ENCODE measurements around the gene MX2. TPM values are rescaled to one million over a fixed set of nuclear protein-coding genes. Genes with fewer than 3 reads are reported as not detected.

Gene MX2
- polyA plus RNA-seq, 4 donors = 0.98 to 2.6 (median 1.7) TPM

DNA sequence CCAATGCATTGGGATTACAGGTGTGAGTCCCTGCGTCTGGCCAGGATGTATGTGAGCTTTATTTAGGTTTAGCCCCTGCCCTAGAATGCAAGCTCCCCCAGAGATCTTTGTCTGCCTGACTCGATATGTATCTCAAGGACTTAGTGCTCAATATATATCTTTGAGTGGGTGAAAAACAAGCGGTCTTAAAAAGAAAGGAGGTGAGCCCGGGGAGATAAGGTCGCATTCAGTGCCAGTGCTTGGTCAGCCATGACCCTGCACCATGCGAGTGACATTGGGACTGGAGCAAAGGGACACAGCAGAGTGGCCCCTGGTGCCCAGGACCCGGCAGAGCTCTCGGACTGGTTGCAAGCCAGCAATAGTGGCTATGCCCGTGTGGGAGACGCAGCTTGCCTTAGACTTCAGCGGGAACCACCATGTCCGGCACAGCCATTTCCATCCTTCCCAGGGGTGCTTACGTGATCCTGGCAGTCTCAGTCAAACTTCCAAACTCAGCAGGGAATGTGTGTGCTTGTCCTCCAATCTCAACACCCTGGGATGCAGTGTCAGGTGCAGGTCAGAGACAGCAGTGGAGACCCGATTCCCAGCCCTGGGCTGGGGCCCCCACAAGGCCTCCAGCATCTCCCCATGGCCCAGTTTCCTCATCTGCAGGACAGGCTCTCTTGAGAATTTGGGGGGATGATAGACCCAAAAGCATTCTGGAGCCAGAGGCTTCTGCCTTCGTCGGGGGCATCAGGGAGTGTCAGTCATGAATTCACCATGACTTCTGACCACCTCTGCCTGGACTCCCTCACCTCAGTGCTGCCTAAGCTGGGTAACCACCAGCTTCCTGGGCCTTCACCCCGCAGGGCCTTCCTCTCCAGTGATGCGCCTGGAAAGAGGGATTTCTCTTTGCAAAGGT, 1.8 kb downstream of the MX2 start:
- no peak for DNase-seq (ENCODE audit: low read depth in 4 of 4, low spot score in 3 of 4)

DNA sequence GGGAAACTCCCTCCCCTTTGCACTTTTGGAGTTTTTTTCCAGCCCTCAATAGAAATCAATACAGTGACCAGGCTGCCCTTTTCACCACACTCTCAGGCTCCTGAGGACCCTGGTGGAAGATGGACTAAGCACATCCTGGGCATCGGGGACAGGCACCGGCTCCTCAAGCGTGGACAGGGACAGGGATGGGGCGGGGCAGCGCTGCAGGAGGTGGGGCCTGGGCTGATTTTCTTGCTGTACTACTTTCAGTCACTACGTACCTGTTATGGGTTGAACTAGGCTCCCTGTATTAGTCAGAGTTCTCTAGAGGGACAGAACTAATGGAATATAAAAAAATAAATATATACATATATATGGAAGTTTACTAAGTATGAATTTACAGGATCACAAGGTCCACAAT, 2.5 kb downstream of the MX2 start:
- DNase-seq (ENCODE audit: low read depth in 4 of 4, low spot score in 3 of 4) = no peak

DNA sequence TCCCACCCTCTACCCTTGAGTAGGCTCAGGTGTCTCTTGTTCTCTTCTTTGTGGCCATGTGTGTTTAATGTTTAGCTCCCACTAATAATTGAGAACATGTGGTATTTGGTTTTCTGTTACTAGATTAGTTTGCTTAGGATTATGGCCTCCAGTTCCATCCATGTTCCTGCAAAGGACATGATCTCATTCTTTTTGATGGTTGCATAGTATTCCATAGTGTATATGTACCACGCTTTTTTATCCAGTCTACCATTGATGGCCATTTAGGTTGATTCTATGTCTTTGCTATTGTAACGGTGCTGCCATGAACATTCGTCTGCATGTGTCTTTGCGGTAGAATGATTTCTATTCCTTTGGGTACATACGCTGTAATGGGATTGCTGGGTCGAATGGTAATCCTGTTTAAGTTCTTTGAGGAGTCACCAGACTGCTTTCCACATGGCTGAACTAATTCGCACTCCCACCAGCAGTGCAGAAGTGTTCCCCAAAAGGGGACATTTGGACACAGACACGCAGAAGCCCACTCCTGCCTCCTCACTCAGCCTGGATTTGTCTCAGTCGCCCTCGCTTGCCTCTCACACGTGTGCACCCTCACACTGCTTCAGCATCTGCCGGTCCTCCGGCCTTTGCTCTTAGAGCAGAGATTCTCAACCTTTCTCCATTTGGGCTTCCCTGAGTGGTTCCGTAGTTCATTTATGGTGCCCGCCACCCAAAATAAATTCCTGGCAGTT, 3.7 kb downstream of the MX2 start:
- DNase-seq (ENCODE audit: low read depth in 4 of 4, low spot score in 3 of 4) = no peak

DNA sequence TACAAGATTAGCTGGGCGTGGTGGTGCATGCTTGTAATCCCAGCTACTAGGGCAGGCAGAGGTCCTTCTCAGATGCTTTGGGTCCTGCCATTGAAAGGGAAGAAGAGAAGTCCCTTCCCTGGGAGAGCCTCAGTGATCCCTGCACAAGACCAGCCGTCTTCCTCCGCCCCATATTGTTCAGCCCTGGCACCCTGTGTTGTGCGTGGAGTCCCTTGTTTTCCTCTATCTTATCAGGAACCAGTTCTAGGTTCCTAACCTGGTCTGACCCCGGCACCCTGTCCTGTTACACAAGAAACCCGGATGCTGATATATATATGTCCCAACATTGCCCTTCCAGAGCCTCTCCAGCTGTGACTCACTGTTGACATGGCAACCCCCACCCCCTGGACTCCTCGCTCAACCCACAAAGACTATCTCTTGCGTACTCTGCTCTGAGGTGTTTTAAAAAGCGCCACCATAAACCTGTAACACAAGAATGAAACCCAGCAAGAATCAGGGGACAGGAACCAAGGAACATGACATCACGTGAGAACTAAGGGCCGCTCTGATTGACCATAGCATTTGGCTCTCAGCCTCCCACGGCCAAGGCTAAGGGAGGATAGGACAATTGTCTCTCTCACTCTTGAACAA, 4.8 kb downstream of the MX2 start:
- DNase-seq (ENCODE audit: low read depth in 4 of 4, low spot score in 3 of 4) = no peak

DNA sequence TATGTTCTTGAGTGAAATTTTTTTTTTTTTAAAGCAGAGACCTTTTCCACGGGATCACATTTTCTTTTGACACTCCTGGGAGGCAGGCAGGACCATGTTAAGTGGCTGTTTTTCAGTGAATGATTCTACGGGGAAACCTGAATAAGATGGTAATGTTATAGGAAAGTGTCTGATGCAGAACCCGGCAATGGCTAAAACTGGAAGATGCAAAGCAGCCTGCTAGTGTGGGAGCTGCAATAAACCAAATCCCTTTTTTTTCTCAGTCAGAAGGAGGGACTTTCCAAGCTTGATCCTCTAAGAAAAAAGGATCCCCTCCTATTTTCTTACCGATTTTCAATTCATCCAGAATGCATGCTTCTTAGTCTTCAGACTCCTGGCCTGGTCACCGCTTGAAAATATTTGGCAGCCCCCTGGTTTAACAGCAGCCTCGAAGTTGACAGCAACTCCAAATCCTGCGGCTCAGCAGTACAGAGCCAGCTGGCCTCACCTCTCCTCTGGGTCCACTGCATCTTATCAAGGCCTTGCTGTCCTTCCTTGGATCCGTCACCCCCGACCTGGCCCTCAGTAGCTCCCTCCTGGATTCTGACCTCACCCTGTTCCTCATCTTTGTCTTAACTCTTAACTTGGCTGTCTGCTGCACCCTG, 5.6 kb downstream of the MX2 start:
- no peak for DNase-seq (ENCODE audit: low read depth in 4 of 4, low spot score in 3 of 4)

DNA sequence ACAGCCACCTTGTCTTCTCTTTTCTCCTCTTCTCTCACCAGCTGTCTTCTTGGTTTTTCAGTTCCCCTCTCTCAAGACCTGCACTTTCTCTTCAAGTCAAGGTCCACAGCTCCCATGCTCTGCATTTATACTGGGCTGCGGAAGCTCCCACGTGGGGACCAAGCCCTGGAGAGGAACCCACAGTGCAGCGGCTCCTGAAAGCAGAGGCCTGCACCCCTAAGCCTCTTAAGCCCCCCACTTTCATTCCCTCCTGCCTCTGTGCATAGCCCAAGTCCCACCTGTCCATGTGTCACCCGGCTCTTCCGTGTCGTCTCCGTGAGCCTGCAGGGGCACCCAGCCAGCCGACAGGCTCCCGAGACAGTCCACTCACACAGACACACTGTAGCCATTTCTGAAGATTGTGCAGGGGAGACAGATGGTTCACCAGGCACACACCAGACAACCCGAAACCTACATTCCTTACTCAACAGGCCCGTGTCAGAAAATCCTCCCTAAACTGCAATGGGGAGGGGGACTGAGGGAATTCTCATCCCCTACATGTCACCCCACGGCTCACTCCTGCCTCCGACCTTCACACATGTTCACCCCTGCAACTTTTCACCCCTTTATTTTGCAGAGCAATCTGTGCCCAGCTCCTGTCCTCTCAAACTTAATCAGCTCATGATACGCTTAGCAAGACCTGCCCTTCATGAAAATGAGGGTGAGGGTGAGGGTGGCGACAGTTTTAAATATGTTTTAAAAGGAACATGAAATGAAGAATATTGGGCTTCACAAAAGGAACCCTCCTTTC, 6.3 kb downstream of the MX2 start:
- DNase-seq (ENCODE audit: low read depth in 4 of 4, low spot score in 3 of 4) = no peak

DNA sequence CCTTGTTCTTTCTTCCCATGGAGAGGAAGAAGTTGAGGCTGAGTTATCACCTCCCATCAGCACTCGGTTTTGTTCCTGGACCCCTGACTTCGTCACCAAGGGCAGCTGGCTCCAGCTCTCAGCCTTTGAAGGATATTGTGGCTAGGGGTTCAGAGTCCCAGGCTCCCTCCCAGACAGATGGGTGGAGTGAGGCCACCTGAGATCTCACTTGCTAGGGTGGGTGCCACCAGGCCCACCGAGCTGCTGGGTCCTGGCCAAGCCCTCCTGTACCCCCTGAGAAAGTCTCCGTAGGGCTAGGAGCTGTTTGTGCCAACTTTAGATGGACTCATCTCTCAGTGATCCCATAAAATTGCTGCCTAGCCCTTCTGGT, 6.9 kb downstream of the MX2 start:
- DNase-seq (ENCODE audit: low read depth in 4 of 4, low spot score in 3 of 4) = no peak

DNA sequence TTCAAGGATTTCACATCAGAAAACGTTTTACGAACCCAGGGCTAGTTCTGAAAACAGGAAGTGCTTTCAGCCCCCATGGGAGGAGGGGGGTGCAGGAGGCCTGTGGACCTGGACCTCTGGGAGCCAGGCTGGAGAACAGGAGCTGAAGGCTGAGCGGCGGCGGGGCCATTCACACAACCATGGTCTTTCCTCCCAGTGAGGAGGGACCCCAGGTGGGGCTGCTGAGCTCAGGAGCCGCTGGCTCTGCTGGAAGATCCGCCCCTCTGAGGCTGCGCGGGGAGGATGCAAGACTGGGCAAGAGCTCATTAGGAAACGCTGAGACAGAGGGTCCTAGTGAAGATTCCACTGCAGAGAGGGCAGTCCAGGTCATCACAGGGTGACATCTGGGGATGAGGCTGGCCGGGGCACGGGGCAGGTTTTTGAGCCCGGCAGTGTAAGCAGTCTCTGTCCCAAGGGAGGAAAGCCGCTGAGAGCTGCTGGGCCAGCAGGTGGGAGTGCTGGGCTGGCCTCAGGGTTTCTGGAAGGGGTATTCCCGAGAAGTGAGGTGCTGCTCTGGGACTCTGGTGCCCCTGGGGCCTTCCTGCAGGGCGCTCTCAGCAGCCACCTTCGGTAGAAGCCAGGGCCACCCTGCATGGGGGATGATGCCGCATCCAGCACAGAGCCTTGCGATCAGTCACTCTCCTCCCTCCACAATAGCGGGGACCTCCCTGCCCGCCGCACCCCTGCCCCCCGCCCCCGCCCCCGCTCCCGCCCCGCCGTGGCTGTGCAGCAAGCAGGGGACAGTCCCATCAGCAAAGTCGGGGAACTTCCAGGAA, 7.5 kb downstream of the MX2 start:
- peak in 1 of 4 donors; percentile 26 for DNase-seq (ENCODE audit: low read depth in 4 of 4, low spot score in 3 of 4)

DNA sequence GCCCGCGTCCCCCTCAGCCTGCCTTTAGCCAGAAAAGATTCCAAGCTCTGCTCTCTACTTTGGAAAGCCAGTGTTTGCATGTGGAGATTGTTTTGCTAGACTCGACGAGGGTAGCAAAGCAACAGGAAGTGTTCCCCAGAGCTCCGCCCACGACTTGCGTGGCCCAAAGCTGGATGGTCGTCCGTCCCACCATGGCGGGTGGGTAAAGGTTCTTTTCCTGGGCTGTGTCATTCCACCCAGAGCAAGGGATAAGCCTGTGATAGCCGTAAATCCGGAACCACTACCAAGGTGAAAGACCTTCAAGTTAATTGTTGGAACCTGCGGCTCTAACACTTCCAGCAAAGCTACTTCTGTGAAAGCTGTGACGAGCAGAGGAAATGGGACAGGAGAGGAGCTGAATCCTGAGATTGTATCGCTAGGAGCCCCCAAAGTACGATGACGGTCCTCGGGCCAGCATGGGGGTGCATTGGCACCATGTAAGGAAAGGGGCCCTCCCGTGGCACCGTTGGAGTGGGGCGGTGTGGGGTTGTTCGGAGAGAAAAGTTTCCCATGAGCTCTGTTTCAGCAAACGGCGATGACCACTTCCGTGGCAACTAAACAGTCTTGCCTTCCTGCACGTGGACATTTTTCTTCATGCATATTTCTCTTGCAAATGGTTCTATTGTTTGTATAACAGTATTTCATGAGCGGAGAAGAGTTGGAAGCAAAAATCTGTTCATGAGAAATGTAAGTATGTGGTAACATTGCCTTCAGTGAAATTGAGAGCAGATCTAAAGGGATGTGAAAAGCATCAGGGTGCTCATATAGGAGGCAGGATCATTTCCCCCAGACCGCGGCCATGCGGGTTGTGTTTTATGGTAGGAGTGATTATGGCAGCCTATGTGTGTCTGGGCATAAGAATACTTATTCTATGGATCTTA, 8.4 kb downstream of the MX2 start:
- DNase-seq (ENCODE audit: low read depth in 4 of 4, low spot score in 3 of 4) = no peak

DNA sequence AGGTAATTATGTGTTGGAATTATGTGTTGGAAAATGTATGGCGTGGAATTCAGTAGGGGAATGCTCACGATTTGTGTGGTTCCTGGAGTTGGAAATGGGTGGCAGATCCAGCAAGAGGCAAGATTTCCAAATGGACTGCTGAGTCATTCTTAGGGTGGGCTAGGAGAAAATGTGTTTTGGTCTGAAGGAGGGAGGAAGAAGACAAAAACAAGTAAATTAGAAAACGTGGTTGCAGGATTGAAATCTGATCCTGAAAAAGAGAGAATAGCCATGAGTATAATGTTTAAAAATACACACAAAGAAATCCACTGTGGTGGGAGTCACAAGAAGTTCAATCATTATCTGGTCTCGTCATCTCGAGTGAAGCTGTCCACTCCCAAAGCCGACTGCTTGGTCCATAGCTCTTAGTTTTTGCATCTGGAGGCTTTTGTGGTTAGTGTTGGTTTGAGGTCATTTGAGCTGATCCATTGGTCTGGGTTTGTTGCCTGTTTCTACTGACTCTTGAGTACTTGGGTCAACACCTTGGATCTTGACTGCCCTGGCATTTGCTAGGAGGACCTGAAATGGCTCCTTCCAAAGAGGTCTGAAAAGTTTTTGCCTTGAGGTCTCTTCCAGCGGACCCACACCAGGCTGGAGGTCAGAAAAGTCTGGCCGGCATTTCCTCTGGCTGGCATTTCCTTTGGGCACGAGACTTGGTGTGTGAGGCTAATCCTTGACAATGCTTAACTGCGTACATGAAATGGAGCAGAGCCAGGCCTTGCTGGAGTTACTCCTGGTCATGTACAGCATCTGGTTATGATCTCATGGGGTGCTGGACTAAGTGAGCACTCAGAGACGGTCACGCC, 9.2 kb downstream of the MX2 start:
- DNase-seq (ENCODE audit: low read depth in 4 of 4, low spot score in 3 of 4) = no peak

DNA sequence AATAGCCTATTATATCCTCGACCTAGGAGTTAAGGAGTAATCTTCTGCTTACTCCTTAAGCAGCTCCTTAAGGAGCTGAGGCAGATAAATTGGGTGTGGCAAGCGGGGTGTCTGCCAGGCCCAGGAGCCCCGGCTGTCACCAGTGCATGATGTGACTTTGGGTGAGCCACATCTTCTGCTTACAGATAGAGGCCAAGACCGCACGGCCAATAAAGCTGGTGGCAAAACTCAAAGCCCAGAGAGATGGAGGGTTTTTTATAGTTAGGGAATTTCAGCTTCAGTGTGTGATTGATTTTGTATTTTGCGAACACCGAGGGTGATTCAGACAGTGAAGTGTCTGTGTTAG, 9.8 kb downstream of the MX2 start:
- DNase-seq (ENCODE audit: low read depth in 4 of 4, low spot score in 3 of 4) = no peak

DNA sequence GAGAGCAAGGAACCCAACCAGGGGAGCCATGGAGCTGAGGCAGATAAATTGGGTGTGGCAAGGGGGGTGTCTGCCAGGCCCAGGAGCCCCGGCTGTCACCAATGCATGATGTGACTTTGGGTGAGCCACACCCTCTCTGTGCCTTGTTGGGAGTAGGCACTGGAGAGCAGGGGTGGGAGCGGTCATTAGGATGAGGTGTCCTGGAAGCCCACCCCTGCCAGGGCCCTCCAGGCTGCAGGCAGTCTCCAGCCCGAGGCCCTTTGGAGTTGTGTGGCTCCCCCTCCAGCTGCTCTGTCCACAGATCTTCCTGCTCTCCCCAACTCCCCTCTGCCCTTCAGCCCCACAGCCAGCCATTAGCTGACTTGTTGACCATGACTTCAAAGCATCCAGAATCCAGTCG, 11.4 kb downstream of the MX2 start:
- no peak for DNase-seq (ENCODE audit: low read depth in 4 of 4, low spot score in 3 of 4)

DNA sequence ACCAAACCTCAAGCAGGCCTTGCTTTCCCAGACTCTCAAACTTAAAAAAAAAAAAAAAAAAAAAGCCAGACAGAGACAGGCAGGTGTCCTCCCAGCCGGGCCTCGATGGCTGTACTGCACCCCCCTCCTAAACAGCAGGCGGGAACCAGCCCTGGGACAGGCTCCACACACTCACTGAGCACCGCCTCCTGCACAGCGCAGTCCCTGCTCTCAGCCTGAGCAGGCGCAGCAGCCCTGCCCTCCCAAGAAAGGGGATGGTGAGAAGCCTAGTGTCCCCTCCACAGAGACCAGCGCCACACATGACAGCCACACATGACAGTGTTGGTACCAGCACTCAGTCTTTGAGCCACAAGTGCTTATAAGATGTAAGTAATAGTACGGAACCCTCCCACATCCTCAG, 11.9 kb downstream of the MX2 start:
- DNase-seq (ENCODE audit: low read depth in 4 of 4, low spot score in 3 of 4) = no peak

DNA sequence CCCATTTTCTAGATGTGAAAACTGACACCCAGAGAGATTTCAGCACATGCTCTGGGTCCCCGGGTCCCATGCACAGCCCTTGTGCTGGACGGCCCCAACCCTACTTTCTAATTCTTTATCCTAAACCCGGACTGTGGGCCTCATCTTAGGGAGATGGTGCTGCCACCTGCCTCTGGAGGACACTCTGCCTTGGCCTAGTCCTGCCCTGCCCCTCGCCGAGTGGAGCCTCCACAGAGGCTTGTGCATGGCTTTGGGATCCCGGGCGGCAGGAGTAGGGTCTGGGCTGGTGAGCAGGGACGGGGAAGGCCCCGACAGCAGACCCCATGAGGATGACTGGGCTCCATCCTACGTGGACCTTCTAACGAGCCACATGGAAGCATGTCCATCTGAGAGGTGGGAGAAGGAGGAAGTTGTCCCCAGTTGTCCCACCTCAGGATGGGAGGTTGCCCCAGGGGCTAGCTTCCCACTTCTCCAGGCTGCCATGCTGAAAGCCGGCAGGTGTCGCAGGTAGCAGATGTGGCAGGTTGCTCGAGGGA, 12.4 kb downstream of the MX2 start:
- no peak for DNase-seq (ENCODE audit: low read depth in 4 of 4, low spot score in 3 of 4)

DNA sequence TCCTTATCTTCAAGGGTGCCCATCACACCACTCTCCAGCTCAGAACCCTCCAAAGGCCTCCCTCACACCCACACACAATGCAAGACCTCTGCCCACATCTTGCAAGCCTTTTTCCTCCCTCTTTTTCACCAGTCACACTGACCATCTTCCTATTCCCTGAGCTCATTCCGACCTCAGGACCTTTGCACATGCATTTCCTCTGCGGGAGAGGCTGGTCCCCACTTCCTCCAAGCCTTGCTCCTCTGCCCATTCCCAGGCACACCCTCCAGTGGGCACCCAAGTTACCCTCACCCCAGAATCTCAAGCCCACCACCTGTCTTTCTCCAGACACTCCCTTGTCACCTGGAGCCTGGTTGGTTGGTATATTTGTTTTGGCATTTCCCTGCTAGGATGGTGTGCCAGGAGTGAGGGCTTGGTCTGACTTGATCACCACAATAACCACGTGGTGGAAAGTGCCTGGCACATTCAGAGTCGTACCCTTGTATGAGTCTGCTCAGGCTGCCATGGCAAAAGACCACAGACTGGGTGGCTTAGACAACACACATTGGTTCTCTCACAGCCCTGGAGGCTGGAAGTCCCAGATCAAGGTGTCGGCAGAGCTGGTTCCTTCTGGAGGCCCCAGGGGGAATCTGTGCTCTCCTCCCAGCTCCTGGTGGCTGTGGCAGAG, 13.2 kb downstream of the MX2 start:
- DNase-seq (ENCODE audit: low read depth in 4 of 4, low spot score in 3 of 4) = no peak

DNA sequence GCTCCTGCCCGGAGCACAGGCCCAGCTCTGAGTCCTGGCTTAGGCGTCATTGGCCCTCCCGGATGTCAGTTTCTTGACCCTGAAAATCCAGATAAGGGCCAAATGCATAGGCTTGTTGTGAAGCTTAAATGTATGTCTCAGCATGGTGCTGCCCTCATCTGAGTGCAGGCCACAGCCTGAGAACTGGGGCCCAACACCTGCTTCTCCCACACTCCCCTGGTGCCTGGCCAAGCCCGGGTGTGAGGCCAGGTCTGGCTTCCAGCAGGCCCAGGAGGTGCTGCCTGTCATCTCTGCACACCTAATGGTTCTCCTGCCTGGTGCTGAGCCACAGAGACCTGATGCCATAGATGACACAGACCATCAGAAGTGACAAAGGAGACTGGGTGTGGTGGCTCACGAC, 14.0 kb downstream of the MX2 start:
- DNase-seq (ENCODE audit: low read depth in 4 of 4, low spot score in 3 of 4) = no peak

DNA sequence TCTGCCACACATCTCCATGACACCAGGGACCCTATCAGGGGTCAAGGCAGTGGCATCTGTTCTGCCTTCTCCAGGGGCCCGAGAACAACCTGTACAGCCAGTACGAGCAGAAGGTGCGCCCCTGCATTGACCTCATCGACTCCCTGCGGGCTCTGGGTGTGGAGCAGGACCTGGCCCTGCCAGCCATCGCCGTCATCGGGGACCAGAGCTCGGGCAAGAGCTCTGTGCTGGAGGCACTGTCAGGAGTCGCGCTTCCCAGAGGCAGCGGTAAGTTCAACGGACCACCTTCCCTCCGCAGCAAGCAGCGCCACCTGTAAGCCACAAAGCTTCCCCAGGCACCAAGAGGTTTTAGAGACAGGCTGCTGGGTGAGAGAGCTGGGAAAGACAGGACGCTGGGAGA, 15.9 kb downstream of the MX2 start:
- no peak for DNase-seq (ENCODE audit: low read depth in 4 of 4, low spot score in 3 of 4)

Data from left renal pelvis (tissue), 4 donors.